ENCODE data around the gene MBD3L4. TPM values are rescaled to one million over a fixed set of nuclear protein-coding genes. Genes with fewer than 3 reads are reported as not detected.

MBD3L4 gene
- total and polyA plus RNA-seq, 10 of the 15 experiments (the other 5 are each of a cell fraction or from before 2014, with no cell fraction given), result not detected

DNA sequence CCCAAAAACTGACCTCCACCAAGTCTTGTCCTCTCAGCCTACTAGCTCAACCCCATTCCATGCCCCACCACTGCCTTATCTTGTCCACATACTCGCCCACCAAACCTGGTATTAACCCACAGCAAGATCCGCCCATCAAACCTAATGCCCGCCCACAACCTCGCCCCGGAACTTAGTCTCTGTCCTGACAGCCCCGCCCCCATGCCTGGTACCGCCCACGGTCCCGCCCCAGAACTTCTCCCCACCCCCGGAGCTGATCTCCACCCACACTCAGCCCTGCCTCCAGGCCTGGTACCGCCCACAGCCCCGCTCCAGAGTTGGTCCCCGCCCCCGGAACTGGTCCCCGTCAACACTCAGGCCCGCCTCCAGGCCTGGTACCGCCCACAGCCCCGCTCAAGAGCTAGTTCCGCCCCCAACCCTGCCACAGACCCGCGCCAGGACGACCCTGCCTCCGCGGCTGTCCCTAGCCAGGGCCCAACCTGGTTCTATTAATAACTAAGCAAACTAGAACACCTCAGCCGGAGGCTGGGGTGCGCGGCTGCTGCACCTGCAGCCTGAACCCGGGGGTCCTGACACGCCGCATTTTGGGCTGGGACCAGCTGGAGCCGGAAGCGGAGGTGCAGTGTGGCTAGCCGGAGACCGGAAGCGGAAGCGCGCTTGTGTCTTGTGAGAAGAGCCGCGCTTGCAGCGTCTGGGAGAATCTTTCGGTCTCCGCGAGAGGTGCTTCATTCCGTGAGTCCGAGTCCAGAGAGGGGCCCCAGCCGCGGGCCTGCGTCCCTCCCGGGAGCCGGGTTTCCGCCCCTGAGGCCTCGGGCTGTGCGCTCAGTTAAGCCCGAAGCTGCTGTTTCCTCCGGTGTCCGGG is 29.3 kb upstream of the MBD3L4 start, which contains the start of gene ZNF557 (continued):
- TF ChIP-seq NR2C2 (IDR thresholded peaks at IDR 0.05; ENCODE audit: borderline replicate concordance, control insufficient read depth, insufficient read length, low read depth) (no peak), MYB (IDR thresholded peaks at IDR 0.05; ENCODE audit: borderline replicate concordance, low read depth, low read length) (no peak), NFYB (IDR thresholded peaks at IDR 0.05; ENCODE audit: insufficient read depth, low read depth, low read length) (no peak), TCF7 (IDR thresholded peaks at IDR 0.05; ENCODE audit: borderline replicate concordance) (no peak), RCOR1 (conservative IDR thresholded peaks at IDR 0.05; ENCODE audit: low read depth, low read length) (no peak), WRNIP1 (IDR thresholded peaks at IDR 0.05; ENCODE audit: borderline replicate concordance, low read depth, low read length) (0 out of 2 replicates have a peak, but pooled peaks have one; percentile 55), TCF12 (IDR thresholded peaks at IDR 0.05; ENCODE audit: low read depth, low read length) (peak; percentile 12; the same call in 1 of the 2 replicates), DPF2 (IDR thresholded peaks at IDR 0.05) (0 out of 2 replicates have a peak, but pooled peaks have one; percentile 45), CEBPB (IDR thresholded peaks at IDR 0.05; ENCODE audit: borderline replicate concordance in 1 of 2, low read depth in 2 of 2, low read length in 2 of 2) (no peak), RUNX3 (IDR thresholded peaks at IDR 0.05; ENCODE audit: low read length) (peak; percentile 68), FOXK2 (IDR thresholded peaks at IDR 0.05) (peak; percentile 42; the same call in 1 of the 2 replicates), POU2F2 (IDR thresholded peaks at IDR 0.05; ENCODE audit: borderline replicate concordance, low read depth, low read length) (no peak), MYC (IDR thresholded peaks at IDR 0.05; ENCODE audit: insufficient read depth, insufficient read length, insufficient replicate concordance, low read length, severe bottlenecking) (no peak)
- TF ChIP-seq, protein P1, sequence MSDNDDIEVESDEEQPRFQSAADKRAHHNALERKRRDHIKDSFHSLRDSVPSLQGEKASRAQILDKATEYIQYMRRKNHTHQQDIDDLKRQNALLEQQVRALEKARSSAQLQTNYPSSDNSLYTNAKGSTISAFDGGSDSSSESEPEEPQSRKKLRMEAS (IDR thresholded peaks at IDR 0.05; ENCODE audit: low read depth, low read length), result peak; percentile 64
- TF ChIP-seq, protein P2, sequence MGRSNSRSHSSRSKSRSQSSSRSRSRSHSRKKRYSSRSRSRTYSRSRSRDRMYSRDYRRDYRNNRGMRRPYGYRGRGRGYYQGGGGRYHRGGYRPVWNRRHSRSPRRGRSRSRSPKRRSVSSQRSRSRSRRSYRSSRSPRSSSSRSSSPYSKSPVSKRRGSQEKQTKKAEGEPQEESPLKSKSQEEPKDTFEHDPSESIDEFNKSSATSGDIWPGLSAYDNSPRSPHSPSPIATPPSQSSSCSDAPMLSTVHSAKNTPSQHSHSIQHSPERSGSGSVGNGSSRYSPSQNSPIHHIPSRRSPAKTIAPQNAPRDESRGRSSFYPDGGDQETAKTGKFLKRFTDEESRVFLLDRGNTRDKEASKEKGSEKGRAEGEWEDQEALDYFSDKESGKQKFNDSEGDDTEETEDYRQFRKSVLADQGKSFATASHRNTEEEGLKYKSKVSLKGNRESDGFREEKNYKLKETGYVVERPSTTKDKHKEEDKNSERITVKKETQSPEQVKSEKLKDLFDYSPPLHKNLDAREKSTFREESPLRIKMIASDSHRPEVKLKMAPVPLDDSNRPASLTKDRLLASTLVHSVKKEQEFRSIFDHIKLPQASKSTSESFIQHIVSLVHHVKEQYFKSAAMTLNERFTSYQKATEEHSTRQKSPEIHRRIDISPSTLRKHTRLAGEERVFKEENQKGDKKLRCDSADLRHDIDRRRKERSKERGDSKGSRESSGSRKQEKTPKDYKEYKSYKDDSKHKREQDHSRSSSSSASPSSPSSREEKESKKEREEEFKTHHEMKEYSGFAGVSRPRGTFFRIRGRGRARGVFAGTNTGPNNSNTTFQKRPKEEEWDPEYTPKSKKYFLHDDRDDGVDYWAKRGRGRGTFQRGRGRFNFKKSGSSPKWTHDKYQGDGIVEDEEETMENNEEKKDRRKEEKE (IDR thresholded peaks at IDR 0.05), result no peak
- TF ChIP-seq, protein P3, sequence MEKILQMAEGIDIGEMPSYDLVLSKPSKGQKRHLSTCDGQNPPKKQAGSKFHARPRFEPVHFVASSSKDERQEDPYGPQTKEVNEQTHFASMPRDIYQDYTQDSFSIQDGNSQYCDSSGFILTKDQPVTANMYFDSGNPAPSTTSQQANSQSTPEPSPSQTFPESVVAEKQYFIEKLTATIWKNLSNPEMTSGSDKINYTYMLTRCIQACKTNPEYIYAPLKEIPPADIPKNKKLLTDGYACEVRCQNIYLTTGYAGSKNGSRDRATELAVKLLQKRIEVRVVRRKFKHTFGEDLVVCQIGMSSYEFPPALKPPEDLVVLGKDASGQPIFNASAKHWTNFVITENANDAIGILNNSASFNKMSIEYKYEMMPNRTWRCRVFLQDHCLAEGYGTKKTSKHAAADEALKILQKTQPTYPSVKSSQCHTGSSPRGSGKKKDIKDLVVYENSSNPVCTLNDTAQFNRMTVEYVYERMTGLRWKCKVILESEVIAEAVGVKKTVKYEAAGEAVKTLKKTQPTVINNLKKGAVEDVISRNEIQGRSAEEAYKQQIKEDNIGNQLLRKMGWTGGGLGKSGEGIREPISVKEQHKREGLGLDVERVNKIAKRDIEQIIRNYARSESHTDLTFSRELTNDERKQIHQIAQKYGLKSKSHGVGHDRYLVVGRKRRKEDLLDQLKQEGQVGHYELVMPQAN (conservative IDR thresholded peaks at IDR 0.05), result peak; percentile 94
- TF ChIP-seq, protein P4, sequence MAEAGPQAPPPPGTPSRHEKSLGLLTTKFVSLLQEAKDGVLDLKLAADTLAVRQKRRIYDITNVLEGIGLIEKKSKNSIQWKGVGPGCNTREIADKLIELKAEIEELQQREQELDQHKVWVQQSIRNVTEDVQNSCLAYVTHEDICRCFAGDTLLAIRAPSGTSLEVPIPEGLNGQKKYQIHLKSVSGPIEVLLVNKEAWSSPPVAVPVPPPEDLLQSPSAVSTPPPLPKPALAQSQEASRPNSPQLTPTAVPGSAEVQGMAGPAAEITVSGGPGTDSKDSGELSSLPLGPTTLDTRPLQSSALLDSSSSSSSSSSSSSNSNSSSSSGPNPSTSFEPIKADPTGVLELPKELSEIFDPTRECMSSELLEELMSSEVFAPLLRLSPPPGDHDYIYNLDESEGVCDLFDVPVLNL (IDR thresholded peaks at IDR 0.05; ENCODE audit: low read depth, low read length), result no peak

All from GM12878 (cell line).